Keratinocyte (primary cell): Measurements from ENCODE around the gene GATAD1. TPM values are rescaled to one million over a fixed set of nuclear protein-coding genes. Genes with fewer than 3 reads are reported as not detected.

Experiments
- DNase-seq: peaks from one replicate; pipeline ENCODE4 v3.0.0-alpha.2; 2011; ENCODE audit warnings: low read depth, missing footprints, low spot score
- FAIRE-seq: peaks from 2 replicates; lab custom pipeline; 2011; peaks lifted over from hg19 to GRCh38; lab: Jason Lieb, UNC
- H2AFZ ChIP-seq: 2 replicates; pipeline ENCODE4 v1.6.0; 2012; ENCODE audit warnings: low read length, control low read depth, inconsistent platforms; ENCODE audit not compliant: control insufficient read depth
- H3K27ac ChIP-seq: 2 replicates; pipeline ENCODE4 v1.5.1; 2011; ENCODE audit warnings: low read length; ENCODE audit not compliant: control insufficient read depth, insufficient read depth
- H3K27me3 ChIP-seq: 3 replicates; pipeline ENCODE4 v1.6.0; 2011; ENCODE audit warnings: low read length; ENCODE audit not compliant: control insufficient read depth, insufficient read depth; ENCODE audit errors: extremely low read depth
- H3K36me3 ChIP-seq, 2 experiments: 2 replicates in 1 of 2; 3 replicates in 1 of 2; pipeline ENCODE4 v1.5.1; 2011; ENCODE audit warnings: low read length in 2 of 2, mild to moderate bottlenecking in 1 of 2; ENCODE audit not compliant: control insufficient read depth in 2 of 2, insufficient read depth in 2 of 2; ENCODE audit errors: extremely low read depth in 1 of 2
- H3K4me1 ChIP-seq: 3 replicates; pipeline ENCODE4 v1.5.1; 2011; ENCODE audit warnings: low read length; ENCODE audit not compliant: control insufficient read depth, insufficient read depth; ENCODE audit errors: extremely low read depth
- H3K4me2 ChIP-seq: 3 replicates; pipeline ENCODE4 v1.6.0; 2011; ENCODE audit warnings: low read depth, low read length; ENCODE audit not compliant: control insufficient read depth, insufficient read depth; ENCODE audit errors: extremely low read depth
- H3K4me3 ChIP-seq, 3 experiments: fragments of 200-600 bp in 1 of 3; sonication (generic) in 1 of 3; 2 replicates in 2 of 3; 3 replicates in 1 of 3; pipeline ENCODE4 v1.5.1; 2011 to 2016; ENCODE audit warnings: low read length in 3 of 3, mild to moderate bottlenecking in 3 of 3, control low read depth in 2 of 3, inconsistent platforms in 1 of 3, low read depth in 1 of 3, mixed read lengths in 1 of 3, mixed run types in 1 of 3, moderate library complexity in 1 of 3; ENCODE audit not compliant: control insufficient read depth in 2 of 3, insufficient read depth in 2 of 3; ENCODE audit errors: extremely low read depth in 1 of 3
- H3K79me2 ChIP-seq: 2 replicates; pipeline ENCODE4 v1.6.0; 2012; ENCODE audit warnings: low read length; ENCODE audit not compliant: control insufficient read depth, insufficient read depth
- H3K9ac ChIP-seq: 3 replicates; pipeline ENCODE4 v1.6.0; 2011; ENCODE audit warnings: low read length; ENCODE audit not compliant: control insufficient read depth, insufficient read depth; ENCODE audit errors: extremely low read depth
- H3K9me1 ChIP-seq: 3 replicates; pipeline ENCODE4 v1.6.0; 2011; ENCODE audit warnings: low read length; ENCODE audit not compliant: control insufficient read depth, insufficient read depth; ENCODE audit errors: extremely low read depth
- H3K9me3 ChIP-seq: 2 replicates; pipeline ENCODE4 v1.5.1; 2012; ENCODE audit warnings: low read depth, low read length; ENCODE audit not compliant: control insufficient read depth
- H4K20me1 ChIP-seq: 3 replicates; pipeline ENCODE4 v1.6.0; 2011; ENCODE audit warnings: low read length; ENCODE audit not compliant: control insufficient read depth, insufficient read depth; ENCODE audit errors: extremely low read depth
- CTCF ChIP-seq, 3 experiments: IDR thresholded peaks in 1 of 3; conservative IDR thresholded peaks in 1 of 3; optimal IDR thresholded peaks in 1 of 3; 2 replicates in 2 of 3; 3 replicates in 1 of 3; pipeline versions ENCODE3 to v1.5.1; 2011; ENCODE audit warnings: low read length in 3 of 3, mild to moderate bottlenecking in 3 of 3, moderate library complexity in 2 of 3, control low read depth in 1 of 3, inconsistent platforms in 1 of 3; ENCODE audit not compliant: insufficient read depth in 2 of 3; ENCODE audit errors: extremely low read depth in 1 of 3
- EZH2 ChIP-seq: IDR thresholded peaks from one replicate; pipeline ENCODE4 v1.6.1; 2012; ENCODE audit warnings: inconsistent platforms, mild to moderate bottlenecking, low read length, moderate library complexity
- dilution Hi-C: fragments of 300-500 bp; cut with MboI; formaldehyde crosslinking; loops from one replicate; pipeline ENCODE4 v1.7.0; 2020; ENCODE audit warnings: low sequenced_read_pairs; ENCODE audit not compliant: extremely low pct_ligation_motif_present
- polyA plus RNA-seq, 5 experiments: library from polyadenylated mRNA; depleted of rRNA in 3 of 5; stranded (reverse) in 3 of 5; stranded (forward) in 1 of 5; unstranded in 1 of 5; fragments of >200 nt; gene quantifications; 1 replicate in 1 of 5; 2 replicates in 3 of 5; 3 replicates in 1 of 5; pipeline versions ENCODE4 v1.2.1 to v1.2.3, GENCODE V29; 2011 to 2012; ENCODE audit warnings: missing spikeins in 2 of 5, low read depth in 1 of 5, low replicate concordance in 1 of 5

GATAD1 gene
- polyA plus RNA-seq, 1 donor (not counting 4 experiments of a cell fraction or from before 2014, with no cell fraction given), result 16.5 TPM

- no peak for FAIRE-seq
- Histone ChIP-seq H3K79me2 (no peaks in the 10 kb centered on the region), H3K9me3 (no peaks in the 10 kb centered on the region), H3K27ac (no peak overlapping the region), H3K4me1 (peaks cover 6% of the 10 kb centered on the region), H3K4me2 (no peak overlapping the region), H3K4me3 (no peak overlapping the region), H3K9me1 (no peaks in the 10 kb centered on the region), H4K20me1 (no peaks in the 10 kb centered on the region), H2AFZ (no peak overlapping the region), H3K27me3 (no peaks in the 10 kb centered on the region), H3K36me3 (peaks cover 15 to 22% of the 10 kb centered on the region in 2 experiments), H3K9ac (no peak overlapping the region)
- no peak for DNase-seq
- dilution Hi-C loops, result no loop called here
- TF ChIP-seq EZH2 (no peak), CTCF (optimal IDR thresholded peaks at IDR 0.05 in 1 of 3, IDR thresholded peaks at IDR 0.05 in 1 of 3, conservative IDR thresholded peaks at IDR 0.05 in 1 of 3; ENCODE audit: extremely low read depth in 1 of 3, insufficient read depth in 2 of 3, low read length in 3 of 3) (no peak)
These were observed 4.4 kb downstream of the GATAD1 start for GRCh38 chr7:92451645-92452044.

GRCh38 chr7:92456236-92456635 is 9.0 kb downstream of the GATAD1 start:
- DNase-seq (no peak), FAIRE-seq (no peak)
- peaks cover 5% of the 10 kb centered on the region for H3K4me1 ChIP-seq
- H3K27ac ChIP-seq, result no peak overlapping the region
- no peak overlapping the region for H3K9ac ChIP-seq
- no peaks in the 10 kb centered on the region for H3K9me1 ChIP-seq
- no peak overlapping the region for H3K4me3 ChIP-seq
- H3K4me2 ChIP-seq, result no peak overlapping the region
- no peaks in the 10 kb centered on the region for H3K79me2 ChIP-seq
- dilution Hi-C loops, result no loop called here
- H3K27me3 ChIP-seq, result no peaks in the 10 kb centered on the region
- TF ChIP-seq CTCF (optimal IDR thresholded peaks at IDR 0.05 in 1 of 3, IDR thresholded peaks at IDR 0.05 in 1 of 3, conservative IDR thresholded peaks at IDR 0.05 in 1 of 3; ENCODE audit: extremely low read depth in 1 of 3, insufficient read depth in 2 of 3, low read length in 3 of 3) (no peak), EZH2 (no peak)
- H3K9me3 ChIP-seq, result no peaks in the 10 kb centered on the region
- peaks cover 15 to 18% of the 10 kb centered on the region in 2 experiments for H3K36me3 ChIP-seq
- no peak overlapping the region for H2AFZ ChIP-seq
- no peaks in the 10 kb centered on the region for H4K20me1 ChIP-seq
